ENCODE measurements around the gene MAN1C1.
"Not testable (repeated sequence)": the region's sequence is repeated elsewhere in the genome, so short reads cannot be mapped to it uniquely, and the experiment has no call there.

The MAN1C1 gene

GRCh38 chr1:25734991-25735390, 118.4 kb downstream of the MAN1C1 start:
- not testable (repeated sequence) for DNase-seq (ENCODE audit: low read depth in 2 of 3, low spot score in 2 of 3)

DNA sequence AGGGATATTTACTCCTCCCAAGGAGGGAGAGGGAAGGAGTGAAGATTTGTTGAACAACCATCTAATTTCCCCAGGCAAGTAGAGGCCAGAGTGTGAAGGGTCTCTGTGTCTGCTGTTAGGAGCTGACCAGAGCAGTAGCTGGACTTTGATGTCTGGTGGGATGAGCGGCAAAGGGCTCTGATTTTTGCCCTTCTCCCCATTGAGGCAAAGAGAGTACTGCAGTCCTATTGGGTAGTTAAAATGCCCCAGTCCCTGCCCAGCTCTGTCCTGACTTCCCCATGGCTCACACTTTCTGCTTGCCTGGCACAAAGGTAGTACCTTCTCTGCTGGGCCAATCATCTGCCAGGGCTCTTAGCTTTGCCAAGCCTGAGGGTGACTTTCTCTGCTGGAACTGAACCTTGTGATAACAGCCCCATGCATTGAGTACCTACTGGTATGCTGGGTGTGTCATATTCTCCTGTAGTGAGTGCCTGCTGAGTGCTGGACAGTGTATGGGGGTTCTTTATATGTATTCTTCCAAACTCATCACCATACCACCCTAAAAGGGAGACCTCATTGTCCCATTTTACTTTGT, 119.5 kb downstream of the MAN1C1 start:
- DNase-seq (ENCODE audit: low read depth in 2 of 3, low spot score in 2 of 3) = no peak

DNA sequence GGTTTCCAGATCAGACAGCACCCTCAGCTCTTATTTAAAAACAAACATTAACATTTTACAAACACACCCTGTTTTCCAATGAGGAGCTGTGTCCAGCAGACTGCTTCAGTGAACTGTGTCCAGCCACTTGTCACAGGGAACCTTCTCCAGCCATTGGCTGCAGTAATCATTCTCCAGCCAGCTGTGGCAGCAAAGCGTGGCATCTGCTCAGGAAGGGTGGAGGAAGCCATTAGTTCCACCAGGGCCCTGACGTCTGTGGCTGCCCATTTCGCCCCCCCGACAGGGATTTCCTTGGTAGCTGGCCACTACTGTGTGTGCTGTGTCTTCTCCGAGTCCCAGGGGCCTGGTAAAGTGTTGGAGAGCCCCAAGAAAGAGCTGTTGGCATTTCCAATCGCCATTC, 120.5 kb downstream of the MAN1C1 start:
- DNase-seq (ENCODE audit: low read depth in 2 of 3, low spot score in 2 of 3) = no peak

DNA sequence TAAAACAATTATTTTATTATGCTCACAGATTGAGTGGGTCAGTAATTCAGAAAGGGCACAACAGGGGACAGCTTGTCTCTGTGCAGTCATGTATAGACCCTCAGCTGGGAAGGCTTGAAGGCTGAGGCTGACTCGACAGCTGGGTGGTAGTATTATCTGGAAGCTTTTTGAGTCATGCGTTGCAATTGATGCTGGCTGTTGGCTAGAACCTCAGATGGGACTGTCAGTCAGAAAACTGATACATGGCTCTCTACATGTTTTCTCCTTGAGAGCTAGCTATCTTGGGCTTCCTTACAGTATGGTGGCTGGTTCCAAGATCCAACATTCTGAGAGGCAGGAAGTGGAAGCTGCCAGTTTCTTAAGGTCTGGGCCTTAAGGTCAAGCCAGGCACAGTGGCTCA, 121.9 kb downstream of the MAN1C1 start:
- no peak for DNase-seq (ENCODE audit: low read depth in 2 of 3, low spot score in 2 of 3)

- no peak for DNase-seq (ENCODE audit: low read depth in 2 of 3, low spot score in 2 of 3)
These were observed 122.8 kb downstream of the MAN1C1 start for GRCh38 chr1:25739341-25739740.

- no peak for DNase-seq (ENCODE audit: low read depth in 2 of 3, low spot score in 2 of 3)
These were observed 123.5 kb downstream of the MAN1C1 start for GRCh38 chr1:25740071-25740470.

DNA sequence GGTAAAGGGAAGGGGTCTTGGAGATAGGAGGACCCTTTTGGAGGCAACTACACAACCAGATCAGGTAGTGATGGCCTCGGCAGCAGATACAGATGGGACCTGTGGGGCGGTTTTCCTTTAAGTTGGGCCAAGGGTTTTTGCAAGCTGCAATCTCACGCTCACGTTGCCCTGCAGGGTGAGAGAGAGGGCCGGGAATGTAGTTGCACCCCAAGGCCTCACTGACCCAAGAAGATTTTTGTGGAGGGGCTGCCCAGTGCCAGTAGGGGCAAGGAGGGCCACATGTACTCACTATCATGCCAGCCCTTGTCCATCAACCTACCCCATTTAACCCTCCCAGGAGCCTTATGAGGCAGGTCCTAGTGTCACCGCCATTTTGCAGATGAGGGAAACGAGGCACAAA, 125.7 kb downstream of the MAN1C1 start:
- no peak for DNase-seq (ENCODE audit: low read depth in 2 of 3, low spot score in 2 of 3)

DNA sequence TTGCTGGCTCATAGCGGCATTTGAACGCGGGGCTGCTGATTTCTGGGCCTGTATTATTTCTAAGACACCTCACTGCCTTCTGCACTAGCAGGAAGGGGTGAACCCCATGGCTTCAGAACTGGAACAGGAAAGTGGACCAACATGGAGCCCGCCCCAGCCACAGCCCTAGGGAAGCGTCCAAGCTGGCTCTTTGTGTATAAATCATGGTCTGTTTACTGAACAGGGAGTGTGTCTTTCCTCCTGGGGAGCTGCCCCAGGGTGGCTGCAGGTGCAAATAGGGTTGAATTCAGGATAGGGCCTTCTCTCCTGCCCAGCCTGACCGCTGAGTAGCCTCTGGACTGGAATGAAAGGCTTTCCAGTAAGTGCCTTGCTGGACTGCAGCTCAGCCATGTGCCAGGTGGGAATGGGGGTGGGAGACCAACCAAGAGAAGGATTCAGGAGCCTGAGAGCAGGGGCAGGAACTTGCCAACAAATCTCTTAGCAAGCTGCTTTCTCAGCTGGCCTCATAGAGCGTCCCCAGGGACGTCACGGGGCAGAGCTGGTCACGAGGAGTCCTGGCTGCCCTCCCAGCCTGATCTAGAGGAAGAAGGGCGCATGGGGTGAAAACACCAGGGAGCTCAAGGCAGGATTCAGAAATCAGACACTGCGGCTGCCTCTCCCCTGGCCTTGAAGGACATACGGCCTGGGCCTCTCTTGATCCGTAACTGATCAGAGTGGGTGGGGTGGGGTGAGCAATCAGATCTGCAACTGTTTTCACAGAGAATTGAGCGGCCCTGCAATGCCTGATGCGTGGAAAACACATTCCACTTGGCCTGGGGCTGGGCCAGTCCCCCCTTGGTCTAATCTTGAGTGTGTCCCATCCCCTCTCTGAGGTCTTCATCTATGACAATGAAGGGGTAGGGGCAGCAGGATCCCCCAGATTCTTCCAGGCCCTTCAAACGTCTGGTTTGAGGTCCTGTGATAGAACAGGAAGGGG, 126.9 kb downstream of the MAN1C1 start:
- DNase-seq (ENCODE audit: low read depth in 2 of 3, low spot score in 2 of 3) = no peak

DNA sequence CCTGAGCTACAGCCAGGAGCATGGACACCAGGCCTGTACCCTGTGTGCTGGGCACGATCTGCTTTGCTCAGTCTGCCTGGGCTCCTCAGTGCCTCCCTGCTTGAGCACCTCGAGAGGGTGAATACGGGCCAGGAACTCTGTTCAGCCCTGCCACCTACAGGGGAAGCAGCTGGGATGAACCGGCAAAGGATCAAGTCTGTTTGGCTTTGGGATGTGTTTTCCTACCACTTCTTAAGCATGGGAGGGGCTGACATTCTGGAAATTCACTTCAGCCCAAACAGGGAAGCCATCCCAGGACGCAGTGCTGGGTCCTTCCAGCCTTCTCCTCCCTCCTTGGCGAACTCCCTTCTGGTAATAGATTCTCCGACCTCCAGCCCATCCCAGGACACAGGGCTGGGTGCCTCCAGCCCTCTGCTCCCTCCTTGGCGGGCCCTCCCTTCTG, 127.6 kb downstream of the MAN1C1 start:
- no peak for DNase-seq (ENCODE audit: low read depth in 2 of 3, low spot score in 2 of 3)

DNA sequence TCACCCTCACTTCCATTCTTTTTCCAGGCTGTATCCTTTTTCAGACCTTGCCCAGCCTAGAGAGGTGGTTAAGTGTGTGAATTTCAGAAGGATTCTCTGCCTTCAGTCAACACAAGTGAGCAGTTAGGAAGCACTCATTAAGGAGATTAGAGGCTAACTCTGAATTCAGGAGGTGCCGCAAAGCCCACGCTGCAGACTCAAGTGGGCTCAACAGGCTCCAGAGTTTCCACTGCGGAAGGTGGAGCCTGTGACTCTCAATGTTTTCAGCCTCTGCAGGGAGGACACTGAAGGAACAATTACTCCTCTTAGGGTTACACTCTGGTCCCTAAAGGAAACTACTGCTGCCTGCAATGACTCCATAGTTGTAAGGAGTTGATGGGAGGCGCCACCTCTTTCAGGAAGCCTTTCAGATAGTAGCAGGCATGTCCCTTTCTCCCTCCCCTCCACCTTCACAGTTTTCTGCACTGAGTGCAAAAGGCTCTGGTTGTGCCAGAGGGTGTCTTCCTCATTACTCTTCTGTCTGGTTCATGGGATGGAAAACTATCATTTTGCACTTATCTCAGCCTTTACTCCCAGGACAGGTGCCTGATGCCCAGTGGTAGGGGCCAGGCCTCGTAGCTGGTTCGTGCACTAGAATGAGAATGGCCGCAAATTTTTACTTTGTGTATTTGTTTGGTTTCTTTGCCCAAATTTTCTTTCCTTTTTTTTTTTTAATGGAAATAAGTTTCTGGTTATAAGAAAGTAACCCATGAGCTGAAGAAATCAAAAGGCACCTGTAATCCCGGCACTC, 128.2 kb downstream of the MAN1C1 start:
- no peak for DNase-seq (ENCODE audit: low read depth in 2 of 3, low spot score in 2 of 3)

DNA sequence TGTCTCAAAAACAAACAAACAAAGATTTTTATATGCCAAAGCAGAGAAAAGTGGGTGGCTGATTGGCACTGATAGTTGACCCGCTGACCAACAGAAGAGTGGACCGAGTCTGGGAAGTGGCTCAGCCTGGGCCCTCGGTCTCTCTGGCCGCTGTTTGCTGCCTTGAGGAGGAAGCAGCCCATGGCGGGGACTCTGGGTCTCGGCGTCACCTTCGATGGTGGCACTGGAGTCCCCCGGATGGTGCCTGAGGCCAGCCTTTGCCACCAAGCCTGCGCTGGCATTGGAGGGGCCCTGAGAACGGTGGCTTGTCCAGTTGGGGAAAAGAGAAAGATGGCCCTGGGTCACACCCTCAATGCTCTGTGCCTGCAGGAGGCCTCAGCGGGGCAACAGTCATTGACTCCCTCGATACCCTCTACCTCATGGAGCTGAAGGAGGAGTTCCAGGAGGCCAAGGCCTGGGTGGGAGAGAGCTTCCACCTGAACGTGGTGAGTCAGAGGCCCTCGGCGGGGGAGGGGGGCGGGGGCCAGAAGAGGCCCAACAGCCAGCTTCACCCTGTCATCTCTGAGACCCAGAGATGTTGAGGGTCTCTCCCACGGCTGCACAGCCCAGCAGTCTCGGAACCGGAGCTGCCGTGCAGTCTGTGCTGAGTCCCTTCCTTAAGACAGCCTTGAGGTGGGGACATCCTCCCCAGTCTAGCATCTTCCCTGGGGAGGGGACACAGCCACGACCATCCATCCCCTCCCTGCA, 129.9 kb downstream of the MAN1C1 start:
- no peak for DNase-seq (ENCODE audit: low read depth in 2 of 3, low spot score in 2 of 3)

- DNase-seq (ENCODE audit: low read depth in 2 of 3, low spot score in 2 of 3) = no peak
These were observed 130.6 kb downstream of the MAN1C1 start for GRCh38 chr1:25747046-25747719.

GRCh38 chr1:25748531-25749205, 132.1 kb downstream of the MAN1C1 start:
- DNase-seq (ENCODE audit: low read depth in 2 of 3, low spot score in 2 of 3) = no peak

DNA sequence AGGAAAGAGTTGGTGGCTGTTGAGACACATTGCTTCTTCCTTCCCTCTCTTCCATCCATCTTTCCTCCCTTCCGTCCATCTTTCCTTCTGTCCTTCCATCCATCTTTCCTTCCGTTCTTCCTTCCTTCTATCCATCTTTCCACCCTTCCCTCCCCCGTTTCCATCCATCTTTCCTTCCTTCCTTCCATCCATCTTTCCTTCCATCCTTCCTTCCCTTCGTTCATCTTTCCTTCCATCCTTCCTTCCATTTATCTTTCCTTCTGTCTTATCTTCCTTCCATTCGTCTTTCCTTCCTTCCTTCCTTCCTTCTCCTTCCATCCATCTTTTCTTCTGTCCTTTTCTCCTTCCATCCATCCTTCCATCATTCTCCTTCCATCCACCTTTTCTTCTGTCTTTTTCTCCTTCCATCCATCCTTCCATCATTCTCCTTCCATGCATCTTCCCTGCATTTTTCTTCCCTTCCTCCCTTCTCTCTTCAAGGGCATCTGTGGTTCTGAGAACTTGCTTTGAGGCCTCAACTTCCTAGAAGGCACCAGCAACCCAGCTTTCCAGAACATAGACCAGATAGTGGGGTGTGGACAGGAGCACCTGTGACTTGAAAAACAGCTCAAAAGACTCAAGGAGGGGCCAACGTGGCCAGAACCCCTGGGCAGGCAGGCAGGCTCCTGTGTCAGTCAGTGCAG, 134.5 kb downstream of the MAN1C1 start:
- DNase-seq (ENCODE audit: low read depth in 2 of 3, low spot score in 2 of 3) = no peak

DNA sequence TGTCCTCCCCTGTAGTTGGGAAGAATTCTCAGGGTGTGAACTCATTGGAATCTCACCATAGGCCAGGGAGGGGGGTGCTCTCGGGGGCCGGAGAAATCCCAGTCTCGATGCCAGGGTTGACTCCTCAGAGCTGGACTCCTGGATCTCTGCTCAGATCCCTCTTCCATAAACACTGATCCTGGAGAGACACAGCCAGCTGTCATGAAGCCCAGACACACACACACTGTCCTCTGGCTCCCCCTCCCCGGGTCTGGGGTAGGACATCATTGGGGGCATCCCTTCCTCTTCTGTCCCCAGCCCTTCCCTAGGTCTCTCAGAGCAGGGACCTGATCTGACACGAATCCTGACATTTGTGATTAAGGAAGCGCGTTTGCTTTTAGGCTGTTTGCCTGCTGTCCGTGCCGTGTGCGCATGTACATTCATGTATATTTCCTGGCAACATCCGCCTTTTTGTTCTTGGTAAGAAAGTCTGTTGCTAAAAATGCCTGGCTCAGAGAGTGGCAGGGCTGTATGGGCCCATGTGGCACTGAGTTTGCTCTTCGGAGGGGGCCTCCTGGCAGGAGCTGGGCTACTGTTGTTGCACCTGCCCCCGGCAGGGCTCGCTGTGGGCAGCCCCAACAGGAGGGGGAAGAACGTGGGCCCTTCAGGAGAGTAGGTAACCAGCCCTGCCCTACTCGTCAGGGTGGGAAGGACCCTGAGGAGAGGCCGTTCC, 138.0 kb downstream of the MAN1C1 start:
- no peak for DNase-seq (ENCODE audit: low read depth in 2 of 3, low spot score in 2 of 3)

DNA sequence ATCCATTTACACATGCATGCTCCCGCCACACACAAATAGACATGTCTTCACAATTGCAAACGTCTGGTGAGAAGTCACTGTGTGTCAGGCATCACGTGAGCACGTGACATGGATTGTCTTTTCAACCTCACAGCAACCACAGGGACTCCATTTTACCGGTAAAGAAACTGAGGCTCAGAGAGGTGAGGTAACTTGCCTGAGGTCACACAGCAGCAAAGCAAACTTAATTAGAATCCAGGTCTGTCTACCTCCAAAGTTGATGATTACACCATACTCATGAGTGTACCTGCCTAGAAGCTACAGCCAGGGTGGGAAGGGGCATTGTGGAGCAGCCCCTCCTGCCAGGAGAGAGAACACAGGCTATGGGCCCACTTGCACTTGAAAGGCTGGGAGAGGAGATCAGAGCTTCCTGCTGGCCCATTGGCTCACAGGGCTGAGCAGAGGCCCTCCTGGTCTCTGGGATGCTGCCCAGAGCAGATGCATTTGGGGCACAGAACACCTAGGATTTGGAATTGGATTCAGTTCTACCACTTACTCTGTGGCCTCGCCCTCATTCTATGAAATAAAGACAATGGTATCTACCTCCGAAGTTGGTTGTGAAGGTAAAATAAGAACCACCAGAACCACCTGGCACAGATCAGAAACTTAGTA, 139.0 kb downstream of the MAN1C1 start:
- DNase-seq (ENCODE audit: low read depth in 2 of 3, low spot score in 2 of 3) = no peak

DNA sequence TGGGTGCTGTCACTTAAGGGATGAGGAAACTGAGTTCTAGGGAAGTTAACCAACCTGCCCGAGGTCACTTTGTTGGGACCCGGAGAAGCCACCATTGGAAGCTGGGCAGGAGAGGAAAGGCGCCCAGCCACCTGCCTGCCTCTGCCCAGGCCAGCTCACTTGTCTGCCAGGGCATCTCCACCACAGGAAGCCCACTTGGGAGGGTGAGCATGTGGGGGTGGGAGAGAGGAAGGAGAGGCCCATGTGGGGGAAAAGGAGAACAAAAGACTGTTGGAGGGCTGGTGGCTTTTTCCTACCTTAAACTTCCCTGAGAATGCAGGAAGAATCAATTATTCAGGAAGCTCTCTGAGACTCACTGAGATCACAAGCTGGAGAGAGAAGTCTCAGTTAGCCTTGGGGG, 139.6 kb downstream of the MAN1C1 start:
- no peak for DNase-seq (ENCODE audit: low read depth in 2 of 3, low spot score in 2 of 3)

DNA sequence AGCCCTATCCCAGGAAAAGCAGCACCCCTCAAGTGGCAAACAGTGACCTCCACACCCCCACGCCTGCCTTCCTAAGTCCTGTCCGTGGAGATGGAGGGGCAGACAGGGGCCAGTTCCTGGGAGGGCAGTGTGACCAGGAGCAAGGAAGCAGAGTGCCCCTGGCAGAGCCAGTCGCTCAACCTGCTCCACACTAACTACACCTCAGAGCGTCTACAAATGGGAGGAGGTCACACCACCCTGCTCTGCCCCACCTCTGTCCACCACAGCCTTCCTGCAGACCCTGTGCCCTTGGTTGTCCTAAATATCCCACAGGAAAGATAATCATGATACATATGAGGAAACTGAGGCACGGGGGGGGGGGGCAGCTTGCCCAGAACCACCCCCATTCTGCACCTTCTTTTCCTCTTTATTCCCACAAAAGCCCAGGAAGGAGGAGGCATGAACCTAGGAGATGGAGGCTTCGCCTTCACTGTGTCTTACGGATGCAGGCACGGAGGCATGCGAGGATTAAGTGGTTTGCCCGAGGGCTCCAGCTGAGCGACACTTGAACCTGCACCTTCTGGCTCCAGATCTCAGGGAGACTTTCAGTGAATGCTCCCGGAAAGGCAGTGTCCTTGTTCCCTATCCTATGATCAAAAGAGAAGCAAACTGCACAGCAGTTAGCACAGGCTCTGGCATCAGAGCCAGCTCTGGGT, 140.7 kb downstream of the MAN1C1 start:
- DNase-seq (ENCODE audit: low read depth in 2 of 3, low spot score in 2 of 3) = no peak
